Measurements from ENCODE around the gene PCED1B.
"Not testable (repeated sequence)": the region's sequence is repeated elsewhere in the genome, so short reads cannot be mapped to it uniquely, and the experiment has no call there.

DNA sequence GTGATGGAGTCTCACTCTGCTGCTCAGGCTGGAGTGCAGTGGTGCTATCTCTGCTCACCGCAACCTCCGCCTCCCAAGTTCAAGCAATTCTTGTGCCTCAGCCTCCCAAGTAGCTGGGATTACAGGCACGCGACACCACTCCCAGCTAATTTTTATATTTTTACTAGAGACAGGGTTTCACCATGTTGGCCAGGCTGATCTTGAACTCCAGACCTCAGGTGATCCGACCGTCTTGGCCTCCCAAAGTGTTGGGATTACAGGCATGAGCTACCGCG, 138.1 kb downstream of the PCED1B start:
- TF ChIP-seq, protein P1, sequence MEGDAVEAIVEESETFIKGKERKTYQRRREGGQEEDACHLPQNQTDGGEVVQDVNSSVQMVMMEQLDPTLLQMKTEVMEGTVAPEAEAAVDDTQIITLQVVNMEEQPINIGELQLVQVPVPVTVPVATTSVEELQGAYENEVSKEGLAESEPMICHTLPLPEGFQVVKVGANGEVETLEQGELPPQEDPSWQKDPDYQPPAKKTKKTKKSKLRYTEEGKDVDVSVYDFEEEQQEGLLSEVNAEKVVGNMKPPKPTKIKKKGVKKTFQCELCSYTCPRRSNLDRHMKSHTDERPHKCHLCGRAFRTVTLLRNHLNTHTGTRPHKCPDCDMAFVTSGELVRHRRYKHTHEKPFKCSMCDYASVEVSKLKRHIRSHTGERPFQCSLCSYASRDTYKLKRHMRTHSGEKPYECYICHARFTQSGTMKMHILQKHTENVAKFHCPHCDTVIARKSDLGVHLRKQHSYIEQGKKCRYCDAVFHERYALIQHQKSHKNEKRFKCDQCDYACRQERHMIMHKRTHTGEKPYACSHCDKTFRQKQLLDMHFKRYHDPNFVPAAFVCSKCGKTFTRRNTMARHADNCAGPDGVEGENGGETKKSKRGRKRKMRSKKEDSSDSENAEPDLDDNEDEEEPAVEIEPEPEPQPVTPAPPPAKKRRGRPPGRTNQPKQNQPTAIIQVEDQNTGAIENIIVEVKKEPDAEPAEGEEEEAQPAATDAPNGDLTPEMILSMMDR (conservative IDR thresholded peaks at IDR 0.05 in 1 of 2, IDR thresholded peaks at IDR 0.05 in 1 of 2; ENCODE audit: low read depth in 1 of 2, low read length in 2 of 2) = not testable (repeated sequence)
- not testable (repeated sequence) for TF ChIP-seq EZH2 (IDR thresholded peaks at IDR 0.05; ENCODE audit: low read length, missing control alignments)

Data from fibroblast of lung (primary cell).